HG02610 (cell line): ENCODE results near the gene MYO1F.
"Not testable (repeated sequence)": the region's sequence is repeated elsewhere in the genome, so short reads cannot be mapped to it uniquely, and the experiment has no call there.

Experiments used
- ATAC-seq: cut with Tn5 transposase; IDR thresholded peaks from one replicate; pipeline ENCODE4 v1.9.1; 2021; ENCODE audit warnings: mild to moderate bottlenecking, moderate library complexity; ENCODE audit not compliant: unreplicated experiment

Gene MYO1F

GRCh38 chr19:8519388-8519787, 57.9 kb downstream of the MYO1F start:
- ATAC-seq, result no peak

- no peak for ATAC-seq
Observed at GRCh38 chr19:8518536-8518935, 58.7 kb downstream of the MYO1F start.

GRCh38 chr19:8517551-8518442, 59.4 kb downstream of the MYO1F start:
- no peak for ATAC-seq

- no peak for ATAC-seq
Observed at GRCh38 chr19:8515317-8515716, 61.9 kb downstream of the MYO1F start.

GRCh38 chr19:8514505-8515009, 62.7 kb downstream of the MYO1F start:
- ATAC-seq, result not testable (repeated sequence)

GRCh38 chr19:8513687-8514504, 63.3 kb downstream of the MYO1F start, which contains the start of gene ZNF414:
Gene ZNF414 (minus strand): TSS chr19:8514167. CDS start chr19:8514046, 121 bp downstream.
- peak; percentile 86 for ATAC-seq

GRCh38 chr19:8513036-8513686, 64.1 kb downstream of the MYO1F start:
- ATAC-seq, result no peak

GRCh38 chr19:8512115-8512967, 64.9 kb downstream of the MYO1F start:
- no peak for ATAC-seq

- ATAC-seq, result no peak
Observed at GRCh38 chr19:8511573-8512101, 65.6 kb downstream of the MYO1F start.

- ATAC-seq, result no peak
Observed at GRCh38 chr19:8510589-8511115, 66.6 kb downstream of the MYO1F start.

- ATAC-seq, result no peak
Observed at GRCh38 chr19:8506402-8506957, 70.8 kb downstream of the MYO1F start.

GRCh38 chr19:8505680-8506401, 71.4 kb downstream of the MYO1F start:
- no peak for ATAC-seq

GRCh38 chr19:8504919-8505318, 72.3 kb downstream of the MYO1F start:
- ATAC-seq, result no peak

- no peak for ATAC-seq
Observed at GRCh38 chr19:8504171-8504570, 73.1 kb downstream of the MYO1F start.

GRCh38 chr19:8503510-8503909, 73.7 kb downstream of the MYO1F start:
- no peak for ATAC-seq

- ATAC-seq, result no peak
Observed at GRCh38 chr19:8501981-8502380, 75.3 kb downstream of the MYO1F start.

GRCh38 chr19:8501516-8501915, 75.7 kb downstream of the MYO1F start:
- no peak for ATAC-seq

- no peak for ATAC-seq
Observed at GRCh38 chr19:8500158-8500557, 77.1 kb downstream of the MYO1F start.
